Mesenchymal stem cell (in vitro differentiated cells and primary cell): ENCODE data around the gene SOX15.

ENCODE experiments used
- DNase-seq: peaks from one replicate; pipeline ENCODE4 v3.0.0-alpha.2; 2013
- H2AFZ ChIP-seq: one replicate; pipeline ENCODE4 v1.6.1; 2013; ENCODE audit warnings: low read depth, mild to moderate bottlenecking, control low read depth, inconsistent platforms, low read length, moderate library complexity
- H2AK5ac ChIP-seq: 2 replicates; pipeline ENCODE4 v1.6.1; 2013; ENCODE audit warnings: low read length, moderate library complexity, mild to moderate bottlenecking, inconsistent platforms; ENCODE audit not compliant: severe bottlenecking
- H2BK120ac ChIP-seq: one replicate; pipeline ENCODE4 v1.6.1; 2013; ENCODE audit warnings: low read depth, mild to moderate bottlenecking, inconsistent platforms, low read length, moderate library complexity
- H2BK12ac ChIP-seq, 2 experiments: one replicate each; pipeline ENCODE4 v1.6.1; 2013; ENCODE audit warnings: inconsistent platforms in 2 of 2, low read length in 2 of 2, mild to moderate bottlenecking in 2 of 2, moderate library complexity in 2 of 2, control low read depth in 1 of 2
- H2BK15ac ChIP-seq: one replicate; pipeline ENCODE4 v1.6.1; 2013; ENCODE audit warnings: mild to moderate bottlenecking, low read depth, inconsistent platforms; ENCODE audit not compliant: poor library complexity, severe bottlenecking
- H2BK5ac ChIP-seq: 2 replicates; pipeline ENCODE4 v1.6.1; 2013; ENCODE audit warnings: low read depth, mild to moderate bottlenecking, low read length, control low read depth, inconsistent platforms; ENCODE audit not compliant: poor library complexity, severe bottlenecking
- H3K14ac ChIP-seq, 2 experiments: one replicate each; pipeline ENCODE4 v1.6.1; 2013; ENCODE audit warnings: inconsistent platforms in 2 of 2, low read length in 2 of 2, control low read depth in 1 of 2, mild to moderate bottlenecking in 1 of 2, moderate library complexity in 1 of 2
- H3K18ac ChIP-seq, 2 experiments: one replicate each; pipeline ENCODE4 v1.6.1; 2013; ENCODE audit warnings: inconsistent platforms in 2 of 2, low read length in 2 of 2, control low read depth in 1 of 2, low read depth in 1 of 2, mild to moderate bottlenecking in 1 of 2
- H3K23ac ChIP-seq, 2 experiments: one replicate each; pipeline ENCODE4 v1.6.1; 2013; ENCODE audit warnings: inconsistent platforms in 2 of 2, low read length in 2 of 2, mild to moderate bottlenecking in 2 of 2, moderate library complexity in 2 of 2, control low read depth in 1 of 2
- H3K27ac ChIP-seq: 2 replicates; pipeline ENCODE4 v1.5.1; 2013; ENCODE audit warnings: mild to moderate bottlenecking, moderate library complexity, low read length, control low read depth, inconsistent platforms; ENCODE audit not compliant: poor library complexity, severe bottlenecking
- H3K27me3 ChIP-seq, 2 experiments: 2 replicates each; pipeline versions ENCODE4 v1.6.1 to v1.7.0; 2013; ENCODE audit warnings: low read length in 2 of 2, mild to moderate bottlenecking in 2 of 2, moderate library complexity in 2 of 2, control low read depth in 1 of 2, inconsistent platforms in 1 of 2; ENCODE audit not compliant: control insufficient read depth in 1 of 2, insufficient read depth in 1 of 2
- H3K36me3 ChIP-seq, 2 experiments: 2 replicates each; pipeline versions ENCODE4 v1.6.1 to v1.7.0; 2013; ENCODE audit warnings: low read length in 2 of 2, control low read depth in 1 of 2, inconsistent platforms in 1 of 2, low read depth in 1 of 2, mild to moderate bottlenecking in 1 of 2; ENCODE audit not compliant: insufficient read depth in 2 of 2, control insufficient read depth in 1 of 2
- H3K4ac ChIP-seq, 2 experiments: one replicate each; pipeline ENCODE4 v1.6.1; 2013; ENCODE audit warnings: inconsistent platforms in 2 of 2, low read length in 2 of 2, mild to moderate bottlenecking in 2 of 2, moderate library complexity in 2 of 2, control low read depth in 1 of 2, low read depth in 1 of 2
- H3K4me1 ChIP-seq: 2 replicates; pipeline ENCODE4 v1.6.1; 2013; ENCODE audit warnings: low read depth, low read length, control low read depth; ENCODE audit not compliant: control insufficient read depth, insufficient read depth
- H3K4me2 ChIP-seq: 2 replicates; pipeline ENCODE4 v1.6.1; 2013; ENCODE audit warnings: low read length, mild to moderate bottlenecking, inconsistent platforms; ENCODE audit not compliant: poor library complexity, severe bottlenecking
- H3K4me3 ChIP-seq, 2 experiments: 2 replicates each; pipeline versions ENCODE4 v1.5.1 to v1.7.0; 2013; ENCODE audit warnings: low read length in 2 of 2, mild to moderate bottlenecking in 2 of 2, control low read depth in 1 of 2, low read depth in 1 of 2; ENCODE audit not compliant: insufficient read depth in 1 of 2
- H3K79me1 ChIP-seq: replicated peaks from 2 replicates; pipeline ENCODE4 v1.6.1; 2013; ENCODE audit warnings: mild to moderate bottlenecking, control low read depth, low read length, inconsistent platforms; ENCODE audit not compliant: poor library complexity, severe bottlenecking
- H3K9ac ChIP-seq: 2 replicates; pipeline ENCODE4 v1.7.0; 2013; ENCODE audit warnings: mild to moderate bottlenecking, low read length, moderate library complexity
- H3K9me3 ChIP-seq: 2 replicates; pipeline ENCODE4 v1.7.0; 2013; ENCODE audit warnings: mild to moderate bottlenecking, low read length; ENCODE audit not compliant: control insufficient read depth
- H4K8ac ChIP-seq: one replicate; pipeline ENCODE4 v1.6.1; 2013; ENCODE audit warnings: inconsistent platforms, mild to moderate bottlenecking, low read length, moderate library complexity
- H4K91ac ChIP-seq: one replicate; pipeline ENCODE4 v1.6.1; 2013; ENCODE audit warnings: mild to moderate bottlenecking, low read length, inconsistent platforms
- WGBS: methylation state at CpG from one replicate; pipeline ENCODE4 v1.1.7; 2013; ENCODE audit warnings: mixed read lengths; 5-methylcytosine and 5-hydroxymethylcytosine counted together

The SOX15 gene

DNA sequence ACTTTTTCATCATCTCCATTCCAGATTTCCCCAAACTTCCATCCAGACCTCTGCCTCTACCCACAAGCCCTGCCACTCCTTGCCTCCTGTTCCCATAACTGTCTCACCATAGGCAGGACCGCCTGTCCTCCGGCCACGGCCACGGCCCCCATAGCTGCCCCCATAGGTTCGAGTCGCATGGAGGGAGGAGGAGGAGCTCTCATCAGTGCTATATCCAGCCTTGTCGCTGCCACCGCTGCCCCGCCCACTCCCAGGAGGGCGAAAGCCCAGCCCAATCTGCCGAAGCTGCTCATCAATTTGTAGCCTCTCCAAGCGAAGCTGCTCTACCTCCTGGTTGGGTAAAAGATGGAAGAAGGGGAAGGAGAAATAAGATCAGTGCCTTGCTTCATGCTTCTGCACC, 3.4 kb upstream of the SOX15 start:
- Histone ChIP-seq H3K14ac (no peak overlapping the region), H3K36me3 (peaks cover 71 to 80% of the 10 kb centered on the region in 2 experiments), H3K79me1 (peaks cover 36% of the 10 kb centered on the region), H2BK12ac (no peak overlapping the region), H3K4me1 (peaks cover 33% of the 10 kb centered on the region), H4K8ac (no peak overlapping the region), H4K91ac (no peak overlapping the region), H3K9ac (peak overlapping the region; percentile 38), H3K27ac (no peak overlapping the region), H3K9me3 (no peaks in the 10 kb centered on the region), H2BK120ac (no peak overlapping the region), H3K4me3 (no peak overlapping the region), H3K18ac (no peak overlapping the region), H2BK15ac (no peak overlapping the region), H3K4me2 (no peak overlapping the region), H2AFZ (no peak overlapping the region), H3K4ac (no peak overlapping the region), H3K27me3 (no peaks in the 10 kb centered on the region), H2BK5ac (no peak overlapping the region), H3K23ac (no peak overlapping the region), H2AK5ac (no peak overlapping the region)
- DNase-seq = no peak
- WGBS = 95% methylated on average over 12 of the region's 12 CpGs

DNA sequence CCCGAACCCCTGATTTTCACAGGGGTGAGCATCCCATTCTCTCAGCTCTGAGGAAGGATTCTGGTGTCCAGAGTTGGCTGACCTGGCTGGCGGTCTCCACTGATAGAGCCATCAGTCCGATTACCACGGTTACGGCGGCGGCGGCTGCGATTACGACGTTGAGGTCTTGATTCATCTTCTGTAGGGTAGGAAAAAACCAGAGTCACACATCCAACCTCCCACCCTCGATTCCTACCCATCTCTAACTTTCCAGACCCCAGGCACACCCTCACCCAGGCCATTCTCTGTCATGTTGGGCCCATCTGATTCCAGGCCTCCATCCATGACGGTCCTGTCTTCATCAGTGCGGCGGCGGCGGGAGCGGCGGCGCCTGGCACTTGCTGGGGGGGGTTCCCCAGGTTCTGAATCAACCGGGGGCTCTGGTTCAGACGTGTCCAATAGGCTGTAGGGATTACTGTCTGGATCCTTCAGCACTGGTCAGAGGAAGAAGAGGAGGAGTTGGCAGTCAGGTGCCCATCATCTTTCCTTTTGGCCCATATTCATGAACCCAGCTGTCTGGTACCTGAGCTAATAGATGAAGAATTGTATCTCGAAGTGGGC, 2.6 kb upstream of the SOX15 start:
- Histone ChIP-seq H3K9me3 (no peaks in the 10 kb centered on the region), H2AFZ (no peak overlapping the region), H3K4me3 (no peak overlapping the region), H3K18ac (no peak overlapping the region), H3K23ac (no peak overlapping the region), H4K91ac (no peak overlapping the region), H3K36me3 (peaks cover 71 to 85% of the 10 kb centered on the region in 2 experiments), H3K27me3 (no peaks in the 10 kb centered on the region), H3K4me1 (peaks cover 40% of the 10 kb centered on the region), H3K4ac (no peak overlapping the region), H3K79me1 (peaks cover 36% of the 10 kb centered on the region), H2BK5ac (no peak overlapping the region), H3K9ac (no peak overlapping the region), H4K8ac (no peak overlapping the region), H3K14ac (no peak overlapping the region), H2BK15ac (no peak overlapping the region), H2AK5ac (no peak overlapping the region), H2BK12ac (no peak overlapping the region), H2BK120ac (no peak overlapping the region), H3K4me2 (no peak overlapping the region), H3K27ac (no peak overlapping the region)
- DNase-seq = no peak
- 98% methylated on average over 23 of the region's 23 CpGs for WGBS

GRCh38 chr17:7591596-7591995, 1.7 kb upstream of the SOX15 start:
- no peak overlapping the region for H3K18ac ChIP-seq
- no peak overlapping the region for H2BK12ac ChIP-seq
- H2BK5ac ChIP-seq = no peak overlapping the region
- H3K79me1 ChIP-seq = peaks cover 35% of the 10 kb centered on the region
- no peak overlapping the region for H4K91ac ChIP-seq
- WGBS = 100% methylated on average over 2 of the region's 5 CpGs
- peaks cover 69 to 87% of the 10 kb centered on the region in 2 experiments for H3K36me3 ChIP-seq
- DNase-seq = no peak
- H2AK5ac ChIP-seq = peak overlapping the region; percentile 76
- no peak overlapping the region for H2AFZ ChIP-seq
- H2BK15ac ChIP-seq = no peak overlapping the region
- H3K4ac ChIP-seq = no peak overlapping the region
- peak overlapping the region; percentile 73 for H3K9ac ChIP-seq
- H3K4me2 ChIP-seq = no peak overlapping the region
- no peak overlapping the region for H3K14ac ChIP-seq
- H3K4me1 ChIP-seq = peaks cover 46% of the 10 kb centered on the region
- no peak overlapping the region for H3K4me3 ChIP-seq
- H3K9me3 ChIP-seq = no peaks in the 10 kb centered on the region
- H3K27me3 ChIP-seq = no peaks in the 10 kb centered on the region
- H2BK120ac ChIP-seq = no peak overlapping the region
- H3K27ac ChIP-seq = no peak overlapping the region
- no peak overlapping the region for H3K23ac ChIP-seq
- peak overlapping the region; percentile 51 for H4K8ac ChIP-seq

- H3K9ac ChIP-seq = peak overlapping the region; percentile 73
- H3K36me3 ChIP-seq = peaks cover 67 to 87% of the 10 kb centered on the region in 2 experiments
- H3K4me2 ChIP-seq = no peak overlapping the region
- peaks cover 50% of the 10 kb centered on the region for H3K4me1 ChIP-seq
- no peak overlapping the region for H3K14ac ChIP-seq
- no peaks in the 10 kb centered on the region for H3K27me3 ChIP-seq
- no peak overlapping the region for H4K91ac ChIP-seq
- H2BK12ac ChIP-seq = no peak overlapping the region
- H3K27ac ChIP-seq = peak overlapping the region; percentile 66
- H4K8ac ChIP-seq = no peak overlapping the region
- peaks cover 40% of the 10 kb centered on the region for H3K79me1 ChIP-seq
- no peak overlapping the region for H2BK15ac ChIP-seq
- DNase-seq = peak; percentile 54
- no peaks in the 10 kb centered on the region for H3K9me3 ChIP-seq
- no peak overlapping the region for H3K23ac ChIP-seq
- H2AK5ac ChIP-seq = peak overlapping the region; percentile 44
- no peak overlapping the region for H3K4me3 ChIP-seq
- H3K18ac ChIP-seq = no peak overlapping the region
- H2BK5ac ChIP-seq = no peak overlapping the region
- WGBS = 51% methylated on average over 4 of the region's 4 CpGs
- H2AFZ ChIP-seq = no peak overlapping the region
- H3K4ac ChIP-seq = no peak overlapping the region
- H2BK120ac ChIP-seq = no peak overlapping the region
Measured at GRCh38 chr17:7590743-7591142, 849 bp upstream of the SOX15 start.
